ENCODE results near the gene ACAA2. TPM values are rescaled to one million over a fixed set of nuclear protein-coding genes. Genes with fewer than 3 reads are reported as not detected.

ACAA2 gene
- total and polyA plus RNA-seq, 2 of the 8 experiments (the other 6 are each of a cell fraction or from before 2014, with no cell fraction given) = 63.4 to 151 TPM

DNA sequence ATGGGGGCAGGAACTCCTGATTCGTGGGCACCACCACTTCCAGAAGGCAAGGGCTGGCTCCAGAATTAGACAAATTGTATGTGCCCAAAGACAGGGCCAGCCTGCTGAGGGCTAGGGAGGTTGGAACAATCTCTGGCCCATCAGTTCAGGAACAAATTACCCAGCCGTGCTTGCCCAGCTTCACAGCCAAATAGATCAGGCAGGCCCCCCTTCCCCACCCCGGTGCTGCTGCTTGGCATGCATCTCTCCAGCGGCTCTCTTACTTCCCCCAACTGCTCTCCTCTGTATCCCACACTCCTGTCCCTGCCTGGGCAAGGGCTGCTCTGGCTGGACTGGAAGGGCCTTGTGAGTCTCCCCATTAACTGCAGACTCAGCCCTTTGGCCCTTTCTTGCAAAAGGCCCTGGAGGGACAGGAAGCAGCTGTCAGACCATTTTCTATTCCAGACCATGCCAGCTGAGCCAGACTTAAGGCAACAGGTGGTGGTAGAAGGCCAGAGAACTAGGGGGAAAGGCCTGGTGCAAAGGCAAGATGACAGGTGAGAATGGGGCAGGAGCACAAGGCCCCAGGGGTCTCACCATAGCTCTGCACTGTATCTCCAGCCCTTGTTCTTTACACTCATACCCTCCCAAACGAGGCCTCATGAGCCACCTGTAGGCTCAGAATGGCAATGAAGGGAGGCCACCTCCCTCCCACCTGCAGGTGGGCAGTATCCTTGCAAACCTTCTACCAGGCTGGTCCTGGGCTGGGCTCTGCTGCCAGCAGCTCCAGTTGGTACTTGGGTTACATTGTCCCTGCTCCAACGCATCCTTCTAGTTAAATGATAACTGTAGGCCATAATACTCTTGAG, 30.7 kb upstream of the ACAA2 start:
- no peak overlapping the region for H2AK5ac ChIP-seq (ENCODE audit: low read depth, low read length)
- DNase-seq (ENCODE audit: low read depth in 1 of 2, low spot score in 2 of 2) (no peak), FAIRE-seq (no peak)
- H3K36me3 ChIP-seq (ENCODE audit: control insufficient read depth in 2 of 4, insufficient read depth in 4 of 4, low read length in 3 of 4) = no peaks in the 10 kb centered on the region; a peak in 1 of 8 replicates
- no peak overlapping the region for H2BK120ac ChIP-seq (replicated peaks; ENCODE audit: low read depth, low read length)
- H3K14ac ChIP-seq (ENCODE audit: insufficient read length) = no peak overlapping the region
- H3K27me3 ChIP-seq (replicated peaks in 1 of 4; ENCODE audit: control insufficient read depth in 3 of 4, extremely low read depth in 1 of 4, insufficient read depth in 3 of 4, low read length in 3 of 4) = no peaks in the 10 kb centered on the region
- H4K5ac ChIP-seq (ENCODE audit: insufficient read length, low read depth, low read length) = no peak overlapping the region
- no peak overlapping the region for H3K4me3 ChIP-seq (ENCODE audit: extremely low read depth in 1 of 4, insufficient read depth in 2 of 4, low read depth in 3 of 4, low read length in 4 of 4)
- 88% methylated on average over 6 of the region's 6 CpGs; no CpG with 5 or more reads in 1 of the 2 experiments for WGBS, 2 experiments (ENCODE audit: extremely low coverage in 1 of 2, insufficient coverage in 1 of 2, insufficient read length in 1 of 2, insufficient replicate concordance in 2 of 2, low coverage in 1 of 2, low lambda C conversion rate in 2 of 2, missing lambda C conversion rate in 1 of 2)
- no peak overlapping the region for H4K91ac ChIP-seq (replicated peaks; ENCODE audit: insufficient read length, low read length)
- no peak overlapping the region for H3K4me2 ChIP-seq (ENCODE audit: insufficient read depth in 1 of 2, low read depth in 2 of 2, low read length in 2 of 2)
- H3K56ac ChIP-seq (replicated peaks; ENCODE audit: insufficient read length, low read depth, low read length) = no peak overlapping the region
- H3K9ac ChIP-seq (replicated peaks in 1 of 4; ENCODE audit: extremely low read depth in 1 of 4, low read depth in 3 of 4, low read length in 3 of 4) = no peak overlapping the region; a peak in 1 of 7 replicates
- no peak overlapping the region for H2BK20ac ChIP-seq (ENCODE audit: low read length)
- H2BK12ac ChIP-seq (ENCODE audit: low read depth, low read length) = no peak overlapping the region
- H4K8ac ChIP-seq (ENCODE audit: extremely low read depth, insufficient read depth, low read length) = no peak overlapping the region
- no peak overlapping the region for H2BK5ac ChIP-seq (ENCODE audit: low read depth, low read length)
- H3K27ac ChIP-seq (ENCODE audit: low read depth, low read length) = no peak overlapping the region
- H3K23me2 ChIP-seq (ENCODE audit: low read depth, low read length) = no peaks in the 10 kb centered on the region; the same call in 1 of the 2 replicates
- H3K18ac ChIP-seq (ENCODE audit: extremely low read depth, low read length) = no peak overlapping the region
- TF ChIP-seq JUND (IDR thresholded peaks at IDR 0.05; ENCODE audit: low read length) (no peak), RAD21 (IDR thresholded peaks at IDR 0.05 in 1 of 2, conservative IDR thresholded peaks at IDR 0.05 in 1 of 2; ENCODE audit: low read depth in 2 of 2, low read length in 2 of 2) (peak in 1 of 2 experiments; percentile 27; a peak in 1 of 4 replicates), SP1 (IDR thresholded peaks at IDR 0.05; ENCODE audit: low read depth, low read length) (no peak), CEBPB (IDR thresholded peaks at IDR 0.05; ENCODE audit: low read depth, low read length) (no peak)
- TF ChIP-seq, protein P1, sequence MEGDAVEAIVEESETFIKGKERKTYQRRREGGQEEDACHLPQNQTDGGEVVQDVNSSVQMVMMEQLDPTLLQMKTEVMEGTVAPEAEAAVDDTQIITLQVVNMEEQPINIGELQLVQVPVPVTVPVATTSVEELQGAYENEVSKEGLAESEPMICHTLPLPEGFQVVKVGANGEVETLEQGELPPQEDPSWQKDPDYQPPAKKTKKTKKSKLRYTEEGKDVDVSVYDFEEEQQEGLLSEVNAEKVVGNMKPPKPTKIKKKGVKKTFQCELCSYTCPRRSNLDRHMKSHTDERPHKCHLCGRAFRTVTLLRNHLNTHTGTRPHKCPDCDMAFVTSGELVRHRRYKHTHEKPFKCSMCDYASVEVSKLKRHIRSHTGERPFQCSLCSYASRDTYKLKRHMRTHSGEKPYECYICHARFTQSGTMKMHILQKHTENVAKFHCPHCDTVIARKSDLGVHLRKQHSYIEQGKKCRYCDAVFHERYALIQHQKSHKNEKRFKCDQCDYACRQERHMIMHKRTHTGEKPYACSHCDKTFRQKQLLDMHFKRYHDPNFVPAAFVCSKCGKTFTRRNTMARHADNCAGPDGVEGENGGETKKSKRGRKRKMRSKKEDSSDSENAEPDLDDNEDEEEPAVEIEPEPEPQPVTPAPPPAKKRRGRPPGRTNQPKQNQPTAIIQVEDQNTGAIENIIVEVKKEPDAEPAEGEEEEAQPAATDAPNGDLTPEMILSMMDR (IDR thresholded peaks at IDR 0.05; ENCODE audit: control extremely low read depth in 1 of 3, insufficient read depth in 1 of 3, low read depth in 1 of 3, low read length in 3 of 3) = peak in 2 of 3 experiments; percentile 24 to 31; a peak in 2 of 4 replicates
- H3K79me1 ChIP-seq (ENCODE audit: low read depth, low read length) = no peaks in the 10 kb centered on the region
- H3K79me2 ChIP-seq (ENCODE audit: control insufficient read depth in 1 of 2, insufficient read depth in 2 of 2, low read length in 2 of 2) = no peaks in the 10 kb centered on the region
- no peaks in the 10 kb centered on the region for H3K9me3 ChIP-seq (ENCODE audit: insufficient read depth in 2 of 2, low read depth in 1 of 2, low read length in 1 of 2)
- H2BK15ac ChIP-seq (ENCODE audit: low read length) = no peak overlapping the region
- peaks cover 0 to 14% (median 6%) of the 10 kb centered on the region in 4 experiments; a peak in 5 of 7 replicates for H3K4me1 ChIP-seq (replicated peaks in 1 of 4; ENCODE audit: control insufficient read depth in 3 of 4, insufficient read depth in 4 of 4, low read length in 3 of 4)
- ChIA-PET CTCF (ENCODE audit: partially characterized antibody) (interaction anchor here (0.7 to 14.2 kb wide), 5 partner anchors 16 to 77 kb away, joined by 3 to 157 read pairs (median 4); no protein-coding TSS in a partner anchor), POLR2A (ENCODE audit: partially characterized antibody) (interaction anchor here (0.7 to 1.6 kb wide), 2 partner anchors 26 to 30 kb away, joined by 3 read pairs; partner anchors contain the start of gene ACAA2)
- no peak overlapping the region for H3K23ac ChIP-seq (ENCODE audit: insufficient read length)
- no peak overlapping the region for H2AFZ ChIP-seq (ENCODE audit: low read length)
- H4K20me1 ChIP-seq (replicated peaks in 1 of 2; ENCODE audit: control insufficient read depth in 1 of 2, insufficient read depth in 2 of 2, low read length in 2 of 2) = no peaks in the 10 kb centered on the region
- H3K4ac ChIP-seq (replicated peaks; ENCODE audit: insufficient read length, low read depth, low read length) = no peak overlapping the region
